ENCODE results near the gene GGA3.

- TF ChIP-seq CTCF (IDR thresholded peaks at IDR 0.05) (no peak), POLR2A (IDR thresholded peaks at IDR 0.05) (no peak)
These were observed 25.8 kb upstream of the GGA3 start for GRCh38 chr17:75287221-75287620.

Measured in heart left ventricle (tissue), 13 donors.